HepG2 (cell line): Measurements from ENCODE around the gene NUCB1. TPM values are rescaled to one million over a fixed set of nuclear protein-coding genes. Genes with fewer than 3 reads are reported as not detected.

ENCODE experiments used
- ARNTL ChIP-seq: sonication (generic); formaldehyde crosslinking; IDR thresholded peaks from 2 replicates; pipeline ENCODE4 v1.4.0; 2020; ENCODE audit warnings: mild to moderate bottlenecking, missing genetic modification reagents
- HCFC1 ChIP-seq: fragments of 150-350 bp; IDR thresholded peaks from 2 replicates; pipeline ENCODE4 v1.6.1; 2014; ENCODE audit warnings: low read depth, low read length
- HNRNPL ChIP-seq: fragments of 200-400 bp; formaldehyde crosslinking; IDR thresholded peaks from 2 replicates; pipeline ENCODE4 v1.6.1; 2017; ENCODE audit warnings: mild to moderate bottlenecking, low read depth, low read length
- KLF6 ChIP-seq: IDR thresholded peaks from 2 replicates; pipeline ENCODE4 v1.8.0; 2016; ENCODE audit warnings: missing biosample characterization, missing genetic modification reagents
- NCOR1 ChIP-seq: fragments of 200-600 bp; sonication (generic); IDR thresholded peaks from 2 replicates; pipeline ENCODE4 v1.7.0; 2017; ENCODE audit warnings: antibody characterized with exemption, low read length, borderline replicate concordance
- POLR2G ChIP-seq: fragments of 200-400 bp; formaldehyde crosslinking; IDR thresholded peaks from 2 replicates; pipeline ENCODE4 v1.6.1; 2018; ENCODE audit warnings: mild to moderate bottlenecking, low read depth, low read length, moderate library complexity
- TAF1 ChIP-seq: sonication (generic); formaldehyde crosslinking; IDR thresholded peaks from 2 replicates; pipeline ENCODE4 v1.4.0; 2020; ENCODE audit warnings: missing genetic modification reagents
- TBX3 ChIP-seq: fragments of 450-650 bp; IDR thresholded peaks from 2 replicates; pipeline ENCODE4 v1.6.1; 2017; ENCODE audit warnings: antibody characterized with exemption, mild to moderate bottlenecking, inconsistent platforms, borderline replicate concordance
- ZBTB7B ChIP-seq: sonication (generic); formaldehyde crosslinking; IDR thresholded peaks from 2 replicates; pipeline ENCODE4 v1.4.0; 2020; ENCODE audit warnings: missing genetic modification reagents
- ZNF12 ChIP-seq: sonication (generic); formaldehyde crosslinking; IDR thresholded peaks from 2 replicates; pipeline ENCODE4 v1.5.0; 2020; ENCODE audit warnings: missing genetic modification reagents
- ZNF234 ChIP-seq: sonication (generic); formaldehyde crosslinking; conservative IDR thresholded peaks from 2 replicates; pipeline ENCODE4 v1.5.1; 2020; ENCODE audit warnings: mild to moderate bottlenecking, missing genetic modification reagents
- ZNF251 ChIP-seq: sonication (generic); formaldehyde crosslinking; IDR thresholded peaks from 2 replicates; pipeline ENCODE4 v1.9.0; 2021; ENCODE audit warnings: mild to moderate bottlenecking, missing genetic modification reagents
- ZNF253 ChIP-seq: sonication (generic); formaldehyde crosslinking; IDR thresholded peaks from 2 replicates; pipeline ENCODE4 v1.8.0; 2022; ENCODE audit warnings: mild to moderate bottlenecking, missing genetic modification reagents, borderline replicate concordance
- ZNF260 ChIP-seq: sonication (generic); formaldehyde crosslinking; IDR thresholded peaks from 2 replicates; pipeline ENCODE4 v1.4.0; 2020; ENCODE audit warnings: missing genetic modification reagents, low read depth, mild to moderate bottlenecking, borderline replicate concordance
- ZNF367 ChIP-seq: sonication (generic); formaldehyde crosslinking; IDR thresholded peaks from 2 replicates; pipeline ENCODE4 v1.4.0; 2020; ENCODE audit warnings: missing genetic modification reagents, borderline replicate concordance
- ZNF569 ChIP-seq: sonication (generic); formaldehyde crosslinking; IDR thresholded peaks from 2 replicates; pipeline ENCODE4 v1.5.0; 2020; ENCODE audit warnings: mild to moderate bottlenecking, missing genetic modification reagents, moderate library complexity, borderline replicate concordance
- ZNF629 ChIP-seq: sonication (generic); formaldehyde crosslinking; conservative IDR thresholded peaks from 2 replicates; pipeline ENCODE4 v1.5.0; 2020; ENCODE audit warnings: missing genetic modification reagents
- ZNF660 ChIP-seq: sonication (generic); formaldehyde crosslinking; IDR thresholded peaks from 2 replicates; pipeline ENCODE4 v1.5.1; 2020; ENCODE audit warnings: mild to moderate bottlenecking, low read depth, missing genetic modification reagents, borderline replicate concordance
- ZNF761 ChIP-seq: sonication (generic); formaldehyde crosslinking; conservative IDR thresholded peaks from 2 replicates; pipeline ENCODE4 v1.4.0; 2020; ENCODE audit warnings: mild to moderate bottlenecking, missing genetic modification reagents
- polyA plus RNA-seq, 8 experiments: library from polyadenylated mRNA; depleted of rRNA in 3 of 8; stranded (reverse) in 7 of 8; unstranded in 1 of 8; fragments of >200 nt; fragmentation: Illumina TruSeq in 4 of 8; extraction: Trizol in 4 of 8; gene quantifications; 2 replicates each; pipeline versions ENCODE4 v1.2.1 to v1.2.3, GENCODE V29; 2011 to 2016; ENCODE audit warnings: low read depth in 4 of 8, missing spikeins in 1 of 8, mixed read lengths in 1 of 8; ENCODE audit not compliant: insufficient read depth in 1 of 8
- total RNA-seq, 5 experiments: library from RNA; depleted of rRNA; stranded (reverse); fragments of >200 nt; fragmentation: Illumina TruSeq; extraction: Trizol; gene quantifications; 2 replicates each; pipeline ENCODE4 v1.2.3, GENCODE V29; 2016; ENCODE audit warnings: low read depth in 1 of 5
- TF ChIP-seq, protein P1 (sequence below), 2 experiments: fragments of 450-650 bp in 1 of 2; sonication (generic) in 1 of 2; formaldehyde crosslinking; IDR thresholded peaks; 2 replicates each; pipeline versions ENCODE4 v1.5.0 to v1.8.0; 2020 to 2022; ENCODE audit warnings: mild to moderate bottlenecking in 1 of 2, missing genetic modification reagents in 1 of 2
- TF ChIP-seq, protein P2 (sequence below): sonication (generic); formaldehyde crosslinking; IDR thresholded peaks from 2 replicates; pipeline ENCODE4 v1.4.0; 2020; ENCODE audit warnings: mild to moderate bottlenecking, missing genetic modification reagents
- TF ChIP-seq, protein P3 (sequence below): sonication (generic); formaldehyde crosslinking; IDR thresholded peaks from 2 replicates; pipeline ENCODE4 v1.4.0; 2020; ENCODE audit warnings: missing genetic modification reagents, mild to moderate bottlenecking, borderline replicate concordance
- TF ChIP-seq, protein P4 (sequence below): sonication (generic); formaldehyde crosslinking; IDR thresholded peaks from 2 replicates; pipeline ENCODE4 v1.4.0; 2020; ENCODE audit warnings: low read depth, mild to moderate bottlenecking, missing genetic modification reagents
- TF ChIP-seq, protein P5 (sequence below): sonication (generic); formaldehyde crosslinking; IDR thresholded peaks from 2 replicates; pipeline ENCODE4 v1.4.0; 2020; ENCODE audit warnings: missing genetic modification reagents

Gene NUCB1
- total and polyA plus RNA-seq, 2 of the 13 experiments (the other 11 are each of a cell fraction or from before 2014, with no cell fraction given) = 82.3 to 106 TPM

DNA sequence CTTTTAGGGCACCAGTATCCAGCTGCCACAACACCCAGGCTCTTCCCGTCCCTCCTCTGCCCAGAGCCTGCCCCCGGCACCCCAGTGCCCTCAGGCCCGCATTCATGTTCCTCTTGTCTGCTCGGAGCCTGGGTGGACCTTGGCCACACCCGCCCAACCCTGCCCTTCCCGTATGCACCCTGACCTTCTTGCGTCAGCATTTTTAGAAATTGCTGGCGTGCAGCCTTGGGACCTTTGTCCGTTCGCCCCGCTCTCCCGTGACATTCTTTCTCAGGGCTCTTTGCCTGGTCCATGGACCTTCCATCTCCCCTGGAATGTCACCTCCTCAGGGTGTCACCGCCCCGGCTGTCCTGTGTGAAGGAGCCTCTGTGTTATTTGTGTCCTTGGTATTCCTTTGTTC is 7.6 kb downstream of the NUCB1 start (continued):
- peak; percentile 94 for TF ChIP-seq HNRNPL
- no peak for TF ChIP-seq ARNTL (CRISPR knock-in tag)
- peak; percentile 75 for TF ChIP-seq NCOR1
- TF ChIP-seq TBX3 = no peak
- no peak for TF ChIP-seq ZNF234 (CRISPR knock-in tag)
- TF ChIP-seq ZNF660 (CRISPR knock-in tag) = no peak
- TF ChIP-seq, protein P1, sequence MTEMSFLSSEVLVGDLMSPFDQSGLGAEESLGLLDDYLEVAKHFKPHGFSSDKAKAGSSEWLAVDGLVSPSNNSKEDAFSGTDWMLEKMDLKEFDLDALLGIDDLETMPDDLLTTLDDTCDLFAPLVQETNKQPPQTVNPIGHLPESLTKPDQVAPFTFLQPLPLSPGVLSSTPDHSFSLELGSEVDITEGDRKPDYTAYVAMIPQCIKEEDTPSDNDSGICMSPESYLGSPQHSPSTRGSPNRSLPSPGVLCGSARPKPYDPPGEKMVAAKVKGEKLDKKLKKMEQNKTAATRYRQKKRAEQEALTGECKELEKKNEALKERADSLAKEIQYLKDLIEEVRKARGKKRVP (CRISPR knock-in tag; IDR thresholded peaks at IDR 0.05) = peak; percentile 57 to 95; a peak in 3 of 4 replicates
- TF ChIP-seq, protein P2, sequence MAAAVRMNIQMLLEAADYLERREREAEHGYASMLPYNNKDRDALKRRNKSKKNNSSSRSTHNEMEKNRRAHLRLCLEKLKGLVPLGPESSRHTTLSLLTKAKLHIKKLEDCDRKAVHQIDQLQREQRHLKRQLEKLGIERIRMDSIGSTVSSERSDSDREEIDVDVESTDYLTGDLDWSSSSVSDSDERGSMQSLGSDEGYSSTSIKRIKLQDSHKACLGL (CRISPR knock-in tag) = no peak
- no peak for TF ChIP-seq KLF6 (CRISPR knock-in tag)
- TF ChIP-seq ZNF367 = no peak
- no peak for TF ChIP-seq ZNF251 (CRISPR knock-in tag)
- 0 out of 2 replicates have a peak, but pooled peaks have one; percentile 31 for TF ChIP-seq POLR2G
- no peak for TF ChIP-seq ZNF253 (CRISPR knock-in tag)
- TF ChIP-seq, protein P3, sequence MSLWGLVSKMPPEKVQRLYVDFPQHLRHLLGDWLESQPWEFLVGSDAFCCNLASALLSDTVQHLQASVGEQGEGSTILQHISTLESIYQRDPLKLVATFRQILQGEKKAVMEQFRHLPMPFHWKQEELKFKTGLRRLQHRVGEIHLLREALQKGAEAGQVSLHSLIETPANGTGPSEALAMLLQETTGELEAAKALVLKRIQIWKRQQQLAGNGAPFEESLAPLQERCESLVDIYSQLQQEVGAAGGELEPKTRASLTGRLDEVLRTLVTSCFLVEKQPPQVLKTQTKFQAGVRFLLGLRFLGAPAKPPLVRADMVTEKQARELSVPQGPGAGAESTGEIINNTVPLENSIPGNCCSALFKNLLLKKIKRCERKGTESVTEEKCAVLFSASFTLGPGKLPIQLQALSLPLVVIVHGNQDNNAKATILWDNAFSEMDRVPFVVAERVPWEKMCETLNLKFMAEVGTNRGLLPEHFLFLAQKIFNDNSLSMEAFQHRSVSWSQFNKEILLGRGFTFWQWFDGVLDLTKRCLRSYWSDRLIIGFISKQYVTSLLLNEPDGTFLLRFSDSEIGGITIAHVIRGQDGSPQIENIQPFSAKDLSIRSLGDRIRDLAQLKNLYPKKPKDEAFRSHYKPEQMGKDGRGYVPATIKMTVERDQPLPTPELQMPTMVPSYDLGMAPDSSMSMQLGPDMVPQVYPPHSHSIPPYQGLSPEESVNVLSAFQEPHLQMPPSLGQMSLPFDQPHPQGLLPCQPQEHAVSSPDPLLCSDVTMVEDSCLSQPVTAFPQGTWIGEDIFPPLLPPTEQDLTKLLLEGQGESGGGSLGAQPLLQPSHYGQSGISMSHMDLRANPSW (CRISPR knock-in tag) = no peak
- TF ChIP-seq HCFC1 = no peak
- TF ChIP-seq, protein P4, sequence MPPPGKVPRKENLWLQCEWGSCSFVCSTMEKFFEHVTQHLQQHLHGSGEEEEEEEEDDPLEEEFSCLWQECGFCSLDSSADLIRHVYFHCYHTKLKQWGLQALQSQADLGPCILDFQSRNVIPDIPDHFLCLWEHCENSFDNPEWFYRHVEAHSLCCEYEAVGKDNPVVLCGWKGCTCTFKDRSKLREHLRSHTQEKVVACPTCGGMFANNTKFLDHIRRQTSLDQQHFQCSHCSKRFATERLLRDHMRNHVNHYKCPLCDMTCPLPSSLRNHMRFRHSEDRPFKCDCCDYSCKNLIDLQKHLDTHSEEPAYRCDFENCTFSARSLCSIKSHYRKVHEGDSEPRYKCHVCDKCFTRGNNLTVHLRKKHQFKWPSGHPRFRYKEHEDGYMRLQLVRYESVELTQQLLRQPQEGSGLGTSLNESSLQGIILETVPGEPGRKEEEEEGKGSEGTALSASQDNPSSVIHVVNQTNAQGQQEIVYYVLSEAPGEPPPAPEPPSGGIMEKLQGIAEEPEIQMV (CRISPR knock-in tag) = 0 out of 2 replicates have a peak, but pooled peaks have one; percentile 50
- TF ChIP-seq, protein P5, sequence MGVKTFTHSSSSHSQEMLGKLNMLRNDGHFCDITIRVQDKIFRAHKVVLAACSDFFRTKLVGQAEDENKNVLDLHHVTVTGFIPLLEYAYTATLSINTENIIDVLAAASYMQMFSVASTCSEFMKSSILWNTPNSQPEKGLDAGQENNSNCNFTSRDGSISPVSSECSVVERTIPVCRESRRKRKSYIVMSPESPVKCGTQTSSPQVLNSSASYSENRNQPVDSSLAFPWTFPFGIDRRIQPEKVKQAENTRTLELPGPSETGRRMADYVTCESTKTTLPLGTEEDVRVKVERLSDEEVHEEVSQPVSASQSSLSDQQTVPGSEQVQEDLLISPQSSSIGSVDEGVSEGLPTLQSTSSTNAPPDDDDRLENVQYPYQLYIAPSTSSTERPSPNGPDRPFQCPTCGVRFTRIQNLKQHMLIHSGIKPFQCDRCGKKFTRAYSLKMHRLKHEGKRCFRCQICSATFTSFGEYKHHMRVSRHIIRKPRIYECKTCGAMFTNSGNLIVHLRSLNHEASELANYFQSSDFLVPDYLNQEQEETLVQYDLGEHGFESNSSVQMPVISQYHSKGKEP (CRISPR knock-in tag) = no peak
- TF ChIP-seq ZNF12 (CRISPR knock-in tag) = no peak
- TF ChIP-seq ZNF629 (CRISPR knock-in tag) = 0 out of 2 replicates have a peak, but pooled peaks have one; percentile 9
- 0 out of 2 replicates have a peak, but pooled peaks have one; percentile 26 for TF ChIP-seq ZBTB7B (CRISPR knock-in tag)
- no peak for TF ChIP-seq ZNF569 (CRISPR knock-in tag)
- no peak for TF ChIP-seq ZNF761
- 0 out of 2 replicates have a peak, but pooled peaks have one; percentile 23 for TF ChIP-seq TAF1 (CRISPR knock-in tag)
- no peak for TF ChIP-seq ZNF260 (CRISPR knock-in tag)
